GM12878 (cell line): ENCODE results near the gene ZNF451. TPM values are rescaled to one million over a fixed set of nuclear protein-coding genes. Genes with fewer than 3 reads are reported as not detected.

Experiments used
- ATAC-seq: fragments of 200-7000 bp; cut with Tn5 transposase; 3 replicates; pipeline ENCODE4 v1.9.1; 2020; ENCODE audit warnings: mild to moderate bottlenecking, moderate library complexity
- BruUV-seq: library from RNA; stranded (reverse); fragments of 400-500 nt; replicated peaks from 2 replicates; lab custom pipeline; 2021; lab: Mats Ljungman, UMichigan
- CTCF ChIA-PET: fragments of 300-600 bp; sonication (Branson Sonifier 250); formaldehyde crosslinking; extraction: SDS; loops from one replicate; lab custom pipeline; 2021; ENCODE audit warnings: inconsistent platforms; lab: Yijun Ruan, JAX
- POLR2A ChIA-PET: fragments of 350-600 bp; formaldehyde crosslinking; extraction: SDS; loops from one replicate; lab custom pipeline; 2021; ENCODE audit warnings: inconsistent platforms; lab: Charles Lee
- RAD21 ChIA-PET: fragments of 300-600 bp; sonication (Branson Sonifier 250); formaldehyde crosslinking; loops from one replicate; lab custom pipeline; 2023; ENCODE audit warnings: antibody characterized with exemption; ENCODE audit not compliant: unreplicated experiment; lab: Charles Lee
- SMC1A ChIA-PET: fragments of 300-600 bp; sonication (Branson Sonifier 250); formaldehyde crosslinking; loops from one replicate; lab custom pipeline; 2023; ENCODE audit not compliant: unreplicated experiment, uncharacterized antibody; lab: Charles Lee
- DNase-seq: peaks from one replicate; pipeline ENCODE4 v3.0.0-alpha.2; 2011; ENCODE audit warnings: low read depth, low spot score
- FAIRE-seq: peaks from 3 replicates; lab custom pipeline; 2011; peaks lifted over from hg19 to GRCh38; lab: Jason Lieb, UNC
- H2AFZ ChIP-seq: 2 replicates; pipeline ENCODE4 v1.6.0; 2011; ENCODE audit warnings: low read depth, low read length, control low read depth; ENCODE audit not compliant: control insufficient read depth
- H3K27ac ChIP-seq: 2 replicates; pipeline ENCODE4 v1.5.1; 2011; ENCODE audit warnings: control low read depth; ENCODE audit not compliant: control insufficient read depth, insufficient read depth
- H3K27me3 ChIP-seq, 2 experiments: replicated peaks in 1 of 2; 2 replicates each; pipeline versions ENCODE4 v1.6.0 to v1.6.1; 2011; ENCODE audit warnings: low read length in 1 of 2; ENCODE audit not compliant: control insufficient read depth in 2 of 2, insufficient read depth in 2 of 2
- H3K36me3 ChIP-seq, 2 experiments: 2 replicates each; pipeline ENCODE4 v1.5.1; 2011; ENCODE audit warnings: low read length in 1 of 2; ENCODE audit not compliant: control insufficient read depth in 2 of 2, insufficient read depth in 2 of 2
- H3K4me1 ChIP-seq: 2 replicates; pipeline ENCODE4 v1.6.1; 2011; ENCODE audit warnings: mild to moderate bottlenecking, low read length, moderate library complexity, mixed read lengths; ENCODE audit not compliant: control insufficient read depth, insufficient read depth
- H3K4me2 ChIP-seq: 2 replicates; pipeline ENCODE4 v1.6.0; 2011; ENCODE audit warnings: control low read depth; ENCODE audit not compliant: control insufficient read depth, insufficient read depth
- H3K4me3 ChIP-seq: fragments of 200-600 bp; sonication (generic); 2 replicates; pipeline ENCODE4 v1.5.1; 2016
- H3K79me2 ChIP-seq: 2 replicates; pipeline ENCODE4 v1.6.0; 2011; ENCODE audit warnings: low read length; ENCODE audit not compliant: control insufficient read depth, insufficient read depth
- H3K9ac ChIP-seq: 2 replicates; pipeline ENCODE4 v1.8.0; 2011; ENCODE audit warnings: low read length, control low read depth, mixed read lengths; ENCODE audit not compliant: control insufficient read depth, insufficient read depth
- H3K9me3 ChIP-seq: replicated peaks from 3 replicates; pipeline ENCODE4 v1.5.1; 2011; ENCODE audit warnings: mild to moderate bottlenecking, low read length; ENCODE audit not compliant: control insufficient read depth, insufficient read depth
- H4K20me1 ChIP-seq: 2 replicates; pipeline ENCODE4 v1.6.0; 2011; ENCODE audit not compliant: control insufficient read depth, insufficient read depth
- ATF7 ChIP-seq: fragments of 450-650 bp; IDR thresholded peaks from 2 replicates; pipeline ENCODE4 v1.6.1; 2016; ENCODE audit warnings: low read depth, mild to moderate bottlenecking
- E2F4 ChIP-seq: IDR thresholded peaks from 2 replicates; pipeline ENCODE4 v1.6.1; 2012; ENCODE audit warnings: low read depth, low read length, improper control_type of control experiment
- FOXM1 ChIP-seq: IDR thresholded peaks from 2 replicates; pipeline ENCODE4 v1.6.1; 2012; ENCODE audit warnings: low read depth, mild to moderate bottlenecking, inconsistent platforms, low read length, moderate library complexity
- MEF2A ChIP-seq: IDR thresholded peaks from 2 replicates; pipeline ENCODE4 v1.6.1; 2011; ENCODE audit warnings: low read depth, mild to moderate bottlenecking, low read length, moderate library complexity; ENCODE audit not compliant: insufficient read depth
- PAX5 ChIP-seq: IDR thresholded peaks from 2 replicates; pipeline ENCODE4 v1.6.1; 2011; ENCODE audit warnings: low read depth, low read length, borderline replicate concordance
- RELA ChIP-seq: fragments of 450-650 bp; IDR thresholded peaks from 2 replicates; pipeline ENCODE4 v1.8.0; 2014; ENCODE audit warnings: borderline replicate concordance; ENCODE audit not compliant: partially characterized antibody
- ZBTB33 ChIP-seq: fragments of 450-650 bp; IDR thresholded peaks from 2 replicates; pipeline ENCODE4 v1.6.1; 2017; ENCODE audit warnings: mild to moderate bottlenecking
- ZNF622 ChIP-seq: fragments of 450-650 bp; IDR thresholded peaks from 2 replicates; pipeline ENCODE4 v1.6.1; 2017; ENCODE audit warnings: mild to moderate bottlenecking, inconsistent platforms
- WGBS: methylation state at CpG from one replicate; pipeline ENCODE4 v1.1.6; 2016; ENCODE audit warnings: low lambda C conversion rate; ENCODE audit not compliant: insufficient replicate concordance, insufficient coverage; ENCODE audit errors: missing lambda C conversion rate; 5-methylcytosine and 5-hydroxymethylcytosine counted together
- in situ Hi-C: fragments of 300-500 bp; cut with MboI; formaldehyde crosslinking; loops from 9 replicates; pipeline ENCODE4 v1.14.3; 2018; ENCODE audit warnings: mixed read lengths
- intact Hi-C: fragments of 100-400 bp; cut with micrococcal nuclease; formaldehyde crosslinking; loops from one replicate; pipeline ENCODE4 v1.14.2; 2022; ENCODE audit not compliant: unreplicated experiment
- polyA plus RNA-seq, 11 experiments: library from polyadenylated mRNA; depleted of rRNA in 4 of 11; unstranded in 6 of 11; stranded (reverse) in 5 of 11; fragments of >200 nt; fragmentation: Nextera tagmentation in 4 of 11; fragmentation: Illumina TruSeq in 1 of 11; extraction: Ambion mirVana in 4 of 11; extraction: Trizol in 1 of 11; gene quantifications; 1 replicate in 1 of 11; 2 replicates in 10 of 11; pipeline versions ENCODE4 v1.2.1 to v1.2.3, GENCODE V29; 2011 to 2016; ENCODE audit warnings: inconsistent platforms in 2 of 11, missing spikeins in 2 of 11, low read depth in 1 of 11
- total RNA-seq, 4 experiments: library from RNA; depleted of rRNA in 3 of 4; stranded (reverse); fragments of >200 nt in 3 of 4; fragmentation: Illumina TruSeq in 1 of 4; extraction: Trizol in 1 of 4; gene quantifications; 2 replicates each; pipeline versions ENCODE4 v1.2.1 to v1.2.3, GENCODE V29; 2013 to 2021

ZNF451 gene
- total and polyA plus RNA-seq, 10 of the 15 experiments (the other 5 are each of a cell fraction or from before 2014, with no cell fraction given), result 6.5 to 44.4 (median 23.8) TPM

GRCh38 chr6:57069228-57069627 is 20.8 kb upstream of the ZNF451 start:
- RAD21 ChIA-PET, result no interaction called here
- CTCF ChIA-PET, result no interaction called here
- Histone ChIP-seq H3K9me3 (no peaks in the 10 kb centered on the region), H3K27ac (no peak overlapping the region), H2AFZ (no peak overlapping the region), H3K79me2 (no peaks in the 10 kb centered on the region), H3K4me3 (no peak overlapping the region), H3K9ac (no peak overlapping the region), H3K36me3 (peaks cover 0 to 12% of the 10 kb centered on the region in 2 experiments; a peak in 1 of 4 replicates), H4K20me1 (no peaks in the 10 kb centered on the region), H3K4me1 (no peaks in the 10 kb centered on the region), H3K4me2 (no peak overlapping the region), H3K27me3 (no peaks in the 10 kb centered on the region)
- POLR2A ChIA-PET, result no interaction called here
- FAIRE-seq, result no peak
- no peak for DNase-seq
- 97% methylated on average over 4 of the region's 4 CpGs for WGBS
- in situ Hi-C loops (no loop called here), intact Hi-C loops (no loop called here)
- TF ChIP-seq MEF2A, result no peak
- no peak for TF ChIP-seq RELA
- no peak for TF ChIP-seq ZBTB33
- no peak for TF ChIP-seq ZNF622
- no peak for TF ChIP-seq FOXM1
- TF ChIP-seq PAX5, result no peak
- no peak for TF ChIP-seq E2F4
- TF ChIP-seq ATF7, result no peak
- SMC1A ChIA-PET, result no interaction called here
- BruUV-seq, result no TSS peak
- ATAC-seq, result no peak
